WTC11 (cell line): ENCODE data around the gene ABCB6.

Experiments used
- AFF4 ChIP-seq: sonication (generic); formaldehyde crosslinking; IDR thresholded peaks from 2 replicates; pipeline ENCODE4 v1.8.1; 2023; ENCODE audit warnings: mild to moderate bottlenecking, missing genetic modification reagents, borderline replicate concordance
- ARID4B ChIP-seq: sonication (generic); formaldehyde crosslinking; IDR thresholded peaks from 2 replicates; pipeline ENCODE4 v1.8.0; 2023; ENCODE audit warnings: missing genetic modification reagents, mild to moderate bottlenecking, borderline replicate concordance
- ATF1 ChIP-seq: sonication (generic); formaldehyde crosslinking; IDR thresholded peaks from 2 replicates; pipeline ENCODE4 v1.8.1; 2023; ENCODE audit warnings: mild to moderate bottlenecking, moderate library complexity, missing genetic modification reagents
- CTCF ChIP-seq: fragments of 200-600 bp; IDR thresholded peaks from 2 replicates; pipeline ENCODE4 v1.8.0; 2022; ENCODE audit warnings: antibody characterized with exemption
- ELF4 ChIP-seq: sonication (generic); formaldehyde crosslinking; IDR thresholded peaks from 2 replicates; pipeline ENCODE4 v1.8.1; 2022; ENCODE audit warnings: low read depth, mild to moderate bottlenecking, moderate library complexity, missing genetic modification reagents
- ESRRA ChIP-seq: sonication (generic); formaldehyde crosslinking; IDR thresholded peaks from 2 replicates; pipeline ENCODE4 v1.8.1; 2022; ENCODE audit warnings: mild to moderate bottlenecking, missing genetic modification reagents, borderline replicate concordance
- MAX ChIP-seq: sonication (generic); formaldehyde crosslinking; IDR thresholded peaks from 2 replicates; pipeline ENCODE4 v1.8.0; 2022; ENCODE audit warnings: mild to moderate bottlenecking, missing genetic modification reagents
- NR3C1 ChIP-seq: sonication (generic); formaldehyde crosslinking; conservative IDR thresholded peaks from 2 replicates; pipeline ENCODE4 v1.8.1; 2023; ENCODE audit warnings: low read depth, mild to moderate bottlenecking, missing genetic modification reagents
- SOX15 ChIP-seq: fragments of 250-450 bp; sonication (Bioruptor Pico); IDR thresholded peaks from 2 replicates; pipeline ENCODE4 v1.9.0; 2021; ENCODE audit warnings: mild to moderate bottlenecking
- TP53 ChIP-seq: sonication (generic); formaldehyde crosslinking; IDR thresholded peaks from 2 replicates; pipeline ENCODE4 v1.8.1; 2023; ENCODE audit warnings: mild to moderate bottlenecking, missing genetic modification reagents
- USF2 ChIP-seq: sonication (generic); formaldehyde crosslinking; IDR thresholded peaks from 2 replicates; pipeline ENCODE4 v1.8.1; 2023; ENCODE audit warnings: mild to moderate bottlenecking, missing genetic modification reagents, moderate library complexity

GRCh38 chr2:219205165-219205538 lies 13.6 kb downstream of the ABCB6 start:
- TF ChIP-seq CTCF (no peak), TP53 (CRISPR knock-in tag) (no peak), AFF4 (CRISPR knock-in tag) (no peak), ELF4 (CRISPR knock-in tag) (no peak), USF2 (CRISPR knock-in tag) (no peak), ATF1 (CRISPR knock-in tag) (no peak), NR3C1 (CRISPR knock-in tag) (no peak), ARID4B (CRISPR knock-in tag) (no peak), ESRRA (CRISPR knock-in tag) (no peak), SOX15 (CRISPR knock-in tag) (no peak), MAX (CRISPR knock-in tag) (no peak)
